LNCAP (cell line): ENCODE measurements around the gene RPAP3.

ENCODE experiments used
- TF ChIP-seq, protein P1 (sequence below): fragments of 450-650 bp; IDR thresholded peaks from 2 replicates; pipeline ENCODE4 v1.5.1; 2017; ENCODE audit warnings: mild to moderate bottlenecking

Gene RPAP3

GRCh38 chr12:47735649-47736048, 29.8 kb upstream of the RPAP3 start:
- TF ChIP-seq, protein P1, sequence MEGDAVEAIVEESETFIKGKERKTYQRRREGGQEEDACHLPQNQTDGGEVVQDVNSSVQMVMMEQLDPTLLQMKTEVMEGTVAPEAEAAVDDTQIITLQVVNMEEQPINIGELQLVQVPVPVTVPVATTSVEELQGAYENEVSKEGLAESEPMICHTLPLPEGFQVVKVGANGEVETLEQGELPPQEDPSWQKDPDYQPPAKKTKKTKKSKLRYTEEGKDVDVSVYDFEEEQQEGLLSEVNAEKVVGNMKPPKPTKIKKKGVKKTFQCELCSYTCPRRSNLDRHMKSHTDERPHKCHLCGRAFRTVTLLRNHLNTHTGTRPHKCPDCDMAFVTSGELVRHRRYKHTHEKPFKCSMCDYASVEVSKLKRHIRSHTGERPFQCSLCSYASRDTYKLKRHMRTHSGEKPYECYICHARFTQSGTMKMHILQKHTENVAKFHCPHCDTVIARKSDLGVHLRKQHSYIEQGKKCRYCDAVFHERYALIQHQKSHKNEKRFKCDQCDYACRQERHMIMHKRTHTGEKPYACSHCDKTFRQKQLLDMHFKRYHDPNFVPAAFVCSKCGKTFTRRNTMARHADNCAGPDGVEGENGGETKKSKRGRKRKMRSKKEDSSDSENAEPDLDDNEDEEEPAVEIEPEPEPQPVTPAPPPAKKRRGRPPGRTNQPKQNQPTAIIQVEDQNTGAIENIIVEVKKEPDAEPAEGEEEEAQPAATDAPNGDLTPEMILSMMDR = no peak

DNA sequence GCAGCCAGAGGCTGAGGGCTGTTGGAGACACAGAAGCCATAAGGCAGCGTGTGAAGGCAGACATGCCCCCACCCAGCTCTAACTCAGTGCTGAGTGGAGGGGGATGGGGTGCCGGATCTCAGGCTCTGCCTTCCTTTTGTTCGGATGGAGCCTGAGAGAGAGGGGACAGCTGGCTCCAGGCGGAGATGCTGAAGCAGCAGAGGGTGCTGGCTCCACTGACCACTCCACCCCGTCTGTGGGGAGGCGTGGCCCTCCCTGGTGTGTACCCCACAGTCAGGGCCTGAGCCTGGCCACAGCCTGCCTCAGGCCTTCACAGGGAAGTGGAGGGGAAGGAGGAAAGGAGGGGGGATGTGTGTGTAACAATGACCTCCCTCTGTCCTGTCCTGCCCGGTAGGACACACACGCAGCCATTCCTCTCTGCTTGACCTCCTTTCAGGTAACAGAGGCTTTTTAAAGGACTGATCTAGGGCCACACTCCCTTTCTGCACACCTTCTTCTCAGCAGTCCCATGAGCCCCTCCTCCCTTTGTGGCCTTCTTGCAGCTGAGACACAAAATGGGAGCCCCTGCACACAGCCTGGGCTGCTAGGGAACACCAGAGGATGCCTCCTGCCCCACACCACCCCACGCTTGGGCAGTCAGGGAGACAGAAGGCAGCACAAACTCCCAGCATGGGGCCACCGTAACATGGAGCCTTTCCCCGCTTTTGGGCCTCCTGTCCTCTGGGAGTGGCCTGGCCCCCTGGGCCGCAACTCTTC, 29.1 kb upstream of the RPAP3 start:
- TF ChIP-seq, protein P1 = no peak

DNA sequence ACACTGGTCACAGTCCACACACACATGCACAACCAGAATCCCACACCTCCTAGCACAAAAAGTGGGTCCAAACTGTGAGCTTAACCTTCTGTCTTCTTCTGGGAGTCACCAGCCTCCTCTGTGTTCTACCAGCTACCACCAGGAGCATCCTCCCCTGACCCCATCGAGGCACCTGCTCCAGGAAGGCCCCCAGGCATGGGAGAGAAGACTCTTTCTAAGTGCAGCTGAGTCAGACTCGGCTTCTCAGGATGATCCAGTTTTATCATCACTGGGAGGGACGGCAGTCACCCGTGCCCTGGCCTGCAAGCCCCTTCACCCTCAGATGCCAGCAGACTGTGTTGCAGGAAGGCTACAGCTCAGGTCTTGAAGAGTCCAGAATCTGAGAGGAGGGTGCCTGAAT, 27.3 kb upstream of the RPAP3 start:
- TF ChIP-seq, protein P1 = no peak

DNA sequence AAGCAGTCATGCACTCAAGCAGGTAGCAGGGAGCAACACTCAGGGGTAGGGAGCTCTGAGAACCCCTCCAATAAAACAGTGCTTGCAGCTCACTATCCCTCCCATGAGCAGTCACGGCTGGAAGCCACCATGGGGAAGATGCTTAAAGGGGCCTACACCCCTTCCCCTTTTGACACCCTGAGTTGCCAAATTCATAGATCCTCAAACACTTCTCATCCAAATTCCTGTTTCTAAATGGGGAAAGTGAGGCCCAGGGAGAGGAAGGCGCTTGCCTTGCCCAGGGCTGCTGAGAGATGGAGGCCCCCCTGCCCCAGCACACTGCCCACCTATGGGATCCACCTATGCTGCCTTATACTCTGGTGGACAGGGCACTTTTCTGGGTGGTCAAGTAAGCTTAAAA, 26.7 kb upstream of the RPAP3 start:
- TF ChIP-seq, protein P1 = no peak

DNA sequence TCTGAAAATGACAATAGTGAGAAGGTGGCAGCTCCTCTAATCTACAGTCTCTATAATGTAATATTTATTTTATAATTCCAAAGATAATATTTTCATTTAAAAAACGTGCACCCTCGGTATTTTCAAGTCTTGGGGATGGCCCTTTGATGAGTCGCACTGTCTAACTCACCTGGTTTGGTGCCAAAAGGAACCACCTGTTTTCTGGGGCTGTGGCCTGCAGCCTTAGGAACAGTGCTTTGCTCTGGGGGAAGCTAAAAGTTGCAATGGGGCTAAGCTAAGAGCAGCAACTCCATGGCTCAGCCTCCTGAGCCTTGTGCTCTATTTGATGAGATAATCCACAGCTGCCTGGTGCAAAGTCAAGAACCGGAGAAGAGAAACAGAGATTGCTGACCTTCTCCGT, 25.9 kb upstream of the RPAP3 start:
- TF ChIP-seq, protein P1 = no peak

DNA sequence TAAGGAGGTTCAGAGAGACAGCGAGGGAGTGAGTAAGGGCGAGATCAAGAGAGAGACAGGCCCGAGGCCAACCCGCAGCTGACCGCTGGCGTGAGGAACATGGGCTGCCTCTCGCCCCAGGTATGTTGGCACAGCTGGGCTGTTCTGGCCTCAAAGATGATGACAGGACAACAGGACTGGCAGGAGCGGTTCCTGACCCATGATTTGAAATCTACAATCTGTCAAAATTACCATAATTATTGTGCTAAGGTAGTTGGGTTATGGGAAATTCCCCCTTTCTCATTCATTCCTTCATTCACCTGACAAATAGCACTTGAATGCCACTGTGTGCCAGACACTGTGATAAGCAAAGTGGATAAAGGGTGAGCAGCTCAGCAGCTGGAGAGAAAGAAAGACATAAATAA, 24.5 kb upstream of the RPAP3 start:
- TF ChIP-seq, protein P1 = no peak

DNA sequence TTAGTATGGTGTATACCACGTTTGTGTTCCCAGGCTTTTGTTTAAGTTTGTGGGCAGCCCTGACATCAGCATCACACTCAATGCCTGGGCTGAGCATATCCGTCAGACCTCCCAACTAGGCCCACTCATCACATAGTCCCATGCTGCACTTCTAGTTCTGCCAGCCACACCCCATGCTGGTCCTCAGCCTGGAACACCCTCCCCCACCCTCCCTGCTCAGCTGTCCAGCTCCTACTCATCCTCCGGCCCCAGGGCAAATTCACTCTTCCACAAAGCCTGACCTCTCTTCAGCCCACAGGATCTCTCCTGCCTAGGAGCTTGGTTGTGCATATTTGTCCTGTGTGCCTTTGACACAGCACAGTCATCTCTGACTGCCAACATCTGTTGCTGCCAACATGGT, 23.4 kb upstream of the RPAP3 start:
- TF ChIP-seq, protein P1 = no peak

DNA sequence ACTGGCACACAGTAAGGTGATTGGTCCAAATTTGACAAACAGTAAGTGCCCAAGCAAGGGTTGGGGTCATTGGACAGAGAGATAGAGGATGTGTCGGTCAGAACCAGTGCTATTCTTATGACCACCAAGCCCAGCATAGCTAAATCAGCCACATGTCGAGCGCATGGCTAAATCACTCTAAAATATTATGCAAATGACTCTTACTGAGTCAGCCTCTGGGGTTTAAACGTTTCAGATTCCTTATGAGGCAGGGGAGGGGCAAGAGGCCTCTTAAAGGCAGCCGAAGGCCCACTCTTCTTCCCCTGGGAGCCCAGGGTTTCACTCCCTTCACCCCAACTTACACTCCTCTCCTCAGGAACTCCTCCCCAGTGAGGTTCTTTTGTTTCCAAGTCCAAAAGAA, 20.1 kb upstream of the RPAP3 start:
- TF ChIP-seq, protein P1 = no peak
